HCT116 (cell line): ENCODE measurements around the gene NDUFS8. TPM values are rescaled to one million over a fixed set of nuclear protein-coding genes. Genes with fewer than 3 reads are reported as not detected.

Source experiments
- ATAC-seq: fragments of 200-7000 bp; cut with Tn5 transposase; 2 replicates; pipeline ENCODE4 v1.9.1; 2020; ENCODE audit warnings: mild to moderate bottlenecking, moderate library complexity
- BruUV-seq: library from RNA; stranded (reverse); fragments of 400-500 nt; replicated peaks from 2 replicates; lab custom pipeline; 2021; lab: Mats Ljungman, UMichigan
- CTCF ChIA-PET: fragments of 300-600 bp; sonication (Branson Sonifier 250); formaldehyde crosslinking; loops from one replicate; lab custom pipeline; 2021; ENCODE audit warnings: antibody characterized with exemption; lab: Charles Lee
- POLR2A ChIA-PET: fragments of 300-600, 350-600 bp; sonication (Branson Sonifier 250); formaldehyde crosslinking; loops from one replicate; lab custom pipeline; 2021; ENCODE audit warnings: antibody characterized with exemption; lab: Charles Lee
- RAD21 ChIA-PET, 2 experiments: fragments of 300-600 bp; sonication (Branson Sonifier 250); formaldehyde crosslinking; loops; one replicate each; lab custom pipeline; 2023; ENCODE audit warnings: low total read pairs in 2 of 2; ENCODE audit not compliant: uncharacterized antibody in 2 of 2, unreplicated experiment in 2 of 2, low non-redundant PET in 1 of 2; lab: Charles Lee
- DNase-seq: peaks from one replicate; pipeline ENCODE4 v3.0.0-alpha.2; 2010; ENCODE audit warnings: low read depth, low spot score
- H2AFZ ChIP-seq: fragments of 200-600 bp; shearing (Covaris generic), sonication (generic); 2 replicates; pipeline ENCODE4 v1.6.1; 2017; ENCODE audit warnings: low read depth, mixed run types, mixed read lengths, antibody characterized with exemption, low read length; ENCODE audit not compliant: poor library complexity, severe bottlenecking
- H3K27ac ChIP-seq: 2 replicates; pipeline ENCODE4 v1.5.1; 2012; ENCODE audit warnings: low read depth, low read length
- H3K27me3 ChIP-seq: fragments of 200-600 bp; sonication (generic); 2 replicates; pipeline ENCODE4 v1.6.1; 2016; ENCODE audit warnings: mixed run types, low read length, mixed read lengths; ENCODE audit not compliant: insufficient read depth
- H3K36me3 ChIP-seq, 2 experiments: fragments of 200-500 bp in 1 of 2; fragments of 200-600 bp in 1 of 2; sonication (Bioruptor generic) in 1 of 2; sonication (generic) in 1 of 2; 2 replicates each; pipeline versions ENCODE4 v1.5.1 to v1.6.1; 2014 to 2016; ENCODE audit warnings: low read length in 2 of 2, inconsistent platforms in 1 of 2, mixed read lengths in 1 of 2, mixed run types in 1 of 2; ENCODE audit not compliant: insufficient read depth in 2 of 2, control insufficient read depth in 1 of 2
- H3K4me1 ChIP-seq, 2 experiments: fragments of 200-600 bp in 1 of 2; sonication (generic) in 1 of 2; 2 replicates each; pipeline versions ENCODE4 v1.5.1 to v1.6.1; 2012 to 2017; ENCODE audit warnings: low read length in 2 of 2, inconsistent platforms in 1 of 2, mild to moderate bottlenecking in 1 of 2, mixed read lengths in 1 of 2, mixed run types in 1 of 2, moderate library complexity in 1 of 2; ENCODE audit not compliant: insufficient read depth in 2 of 2, control insufficient read depth in 1 of 2
- H3K4me2 ChIP-seq: fragments of 200-600 bp; sonication (generic); 2 replicates; pipeline ENCODE4 v1.6.1; 2017; ENCODE audit warnings: mixed run types, low read length, mixed read lengths
- H3K4me3 ChIP-seq, 2 experiments: fragments of 200-600 bp in 1 of 2; sonication (generic) in 1 of 2; replicated peaks in 1 of 2; 2 replicates each; pipeline ENCODE4 v1.5.1; 2011 to 2016; ENCODE audit warnings: low read length in 2 of 2, control low read depth in 1 of 2, low read depth in 1 of 2, mild to moderate bottlenecking in 1 of 2, mixed read lengths in 1 of 2, mixed run types in 1 of 2
- H3K79me2 ChIP-seq: fragments of 200-600 bp; sonication (generic); 2 replicates; pipeline ENCODE4 v1.6.1; 2017; ENCODE audit warnings: mild to moderate bottlenecking, mixed run types, low read length, moderate library complexity, mixed read lengths; ENCODE audit not compliant: insufficient read depth
- H3K9ac ChIP-seq: fragments of 200-600 bp; sonication (generic); 2 replicates; pipeline ENCODE4 v1.6.1; 2016; ENCODE audit warnings: low read length, mixed read lengths
- H3K9me2 ChIP-seq: fragments of 200-600 bp; sonication (generic), shearing (Covaris generic); 2 replicates; pipeline ENCODE4 v1.6.1; 2017; ENCODE audit warnings: mixed run types, mild to moderate bottlenecking, moderate library complexity; ENCODE audit not compliant: insufficient read depth
- H3K9me3 ChIP-seq, 2 experiments: fragments of 200-500 bp in 1 of 2; fragments of 200-600 bp in 1 of 2; sonication (Bioruptor generic) in 1 of 2; sonication (generic) in 1 of 2; 2 replicates each; pipeline ENCODE4 v1.6.1; 2014 to 2017; ENCODE audit warnings: low read length in 2 of 2, mixed read lengths in 2 of 2, inconsistent platforms in 1 of 2, low read depth in 1 of 2, mild to moderate bottlenecking in 1 of 2, mixed run types in 1 of 2, moderate library complexity in 1 of 2; ENCODE audit not compliant: control insufficient read depth in 1 of 2, insufficient read depth in 1 of 2
- H4K20me1 ChIP-seq: fragments of 200-600 bp; sonication (generic), shearing (Covaris generic); 2 replicates; pipeline ENCODE4 v1.6.1; 2017; ENCODE audit warnings: mixed run types, mild to moderate bottlenecking, moderate library complexity; ENCODE audit not compliant: insufficient read depth
- CBX3 ChIP-seq: IDR thresholded peaks from 2 replicates; pipeline ENCODE4 v1.6.1; 2012; ENCODE audit warnings: low read depth
- EGR1 ChIP-seq: IDR thresholded peaks from 2 replicates; pipeline ENCODE4 v1.6.1; 2012; ENCODE audit warnings: low read depth
- ELF1 ChIP-seq: IDR thresholded peaks from 2 replicates; pipeline ENCODE4 v1.6.1; 2012; ENCODE audit warnings: low read depth, borderline replicate concordance
- EZH2 ChIP-seq: fragments of 200-600 bp; sonication (generic); IDR thresholded peaks from 2 replicates; pipeline ENCODE4 v1.6.1; 2017; ENCODE audit warnings: antibody characterized with exemption, mixed run types
- EZH2phosphoT487 ChIP-seq: fragments of 200-600 bp; IDR thresholded peaks from 2 replicates; pipeline ENCODE4 v1.6.1; 2018; ENCODE audit warnings: antibody characterized with exemption, borderline replicate concordance
- FOSL1 ChIP-seq: IDR thresholded peaks from 2 replicates; pipeline ENCODE4 v1.6.1; 2012; ENCODE audit warnings: low read depth
- MAX ChIP-seq: IDR thresholded peaks from 2 replicates; pipeline ENCODE4 v1.6.1; 2012
- POLR2AphosphoS5 ChIP-seq: IDR thresholded peaks from 2 replicates; pipeline ENCODE4 v1.6.1; 2011; ENCODE audit warnings: mild to moderate bottlenecking, low read depth, low read length, moderate library complexity
- SRF ChIP-seq: IDR thresholded peaks from 2 replicates; pipeline ENCODE4 v1.6.1; 2012; ENCODE audit warnings: low read depth
- TCF7L2 ChIP-seq: IDR thresholded peaks from 2 replicates; pipeline ENCODE4 v1.7.0; 2011; ENCODE audit warnings: borderline replicate concordance, inconsistent platforms; ENCODE audit not compliant: insufficient read depth, insufficient read length; ENCODE audit errors: extremely low read depth
- ZFX ChIP-seq: fragments of 450-650 bp; IDR thresholded peaks from 2 replicates; pipeline ENCODE4 v1.6.1; 2017
- ZNF274 ChIP-seq: fragments of 200-500 bp; sonication (Bioruptor generic); IDR thresholded peaks from 2 replicates; pipeline ENCODE4 v1.6.1; 2014; ENCODE audit warnings: mild to moderate bottlenecking, low read depth, low read length, inconsistent platforms
- intact Hi-C: fragments of 100-400 bp; cut with micrococcal nuclease; formaldehyde crosslinking; loops from 2 replicates; pipeline ENCODE4 v1.10.0; 2022
- total RNA-seq: library from RNA; stranded (reverse); gene quantifications from one replicate; pipeline ENCODE4 v1.2.1, GENCODE V29; 2021; ENCODE audit not compliant: unreplicated experiment
- TF ChIP-seq, protein P1 (sequence below), 3 experiments: fragments of 200-600 bp in 1 of 3; sonication (generic) in 1 of 3; IDR thresholded peaks in 2 of 3; conservative IDR thresholded peaks in 1 of 3; 2 replicates each; pipeline ENCODE4 v1.5.1; 2012 to 2017; ENCODE audit warnings: low read depth in 2 of 3, low read length in 2 of 3, antibody characterized with exemption in 1 of 3, borderline replicate concordance in 1 of 3, control low read depth in 1 of 3, mild to moderate bottlenecking in 1 of 3, mixed read lengths in 1 of 3, mixed run types in 1 of 3, moderate library complexity in 1 of 3; ENCODE audit not compliant: insufficient read depth in 1 of 3
- TF ChIP-seq, protein P2 (sequence below): IDR thresholded peaks from 2 replicates; pipeline ENCODE4 v1.6.1; 2011; ENCODE audit warnings: mild to moderate bottlenecking, low read length, moderate library complexity; ENCODE audit not compliant: insufficient replicate concordance; ENCODE audit errors: extremely low read depth
- TF ChIP-seq, protein P3 (sequence below): IDR thresholded peaks from 2 replicates; pipeline ENCODE4 v1.6.1; 2012; ENCODE audit warnings: low read depth
- TF ChIP-seq, protein P4 (sequence below): IDR thresholded peaks from 2 replicates; pipeline ENCODE4 v1.6.1; 2012

The NDUFS8 gene
- total RNA-seq, 1 experiment from 2014 or later, result 189 TPM

- no TSS peak for BruUV-seq
- Histone ChIP-seq H3K27ac (no peak overlapping the region), H2AFZ (no peak overlapping the region), H3K9me3 (no peaks in the 10 kb centered on the region), H3K27me3 (no peaks in the 10 kb centered on the region), H4K20me1 (no peaks in the 10 kb centered on the region), H3K4me3 (no peak overlapping the region), H3K4me2 (no peak overlapping the region), H3K36me3 (no peaks in the 10 kb centered on the region; a peak in 1 of 4 replicates), H3K79me2 (no peaks in the 10 kb centered on the region), H3K9ac (no peak overlapping the region), H3K9me2 (no peaks in the 10 kb centered on the region), H3K4me1 (no peaks in the 10 kb centered on the region)
- ChIA-PET RAD21 (no interaction called here), POLR2A (no interaction called here), CTCF (no interaction called here)
- no peak for TF ChIP-seq MAX
- no peak for TF ChIP-seq FOSL1
- TF ChIP-seq, protein P1, sequence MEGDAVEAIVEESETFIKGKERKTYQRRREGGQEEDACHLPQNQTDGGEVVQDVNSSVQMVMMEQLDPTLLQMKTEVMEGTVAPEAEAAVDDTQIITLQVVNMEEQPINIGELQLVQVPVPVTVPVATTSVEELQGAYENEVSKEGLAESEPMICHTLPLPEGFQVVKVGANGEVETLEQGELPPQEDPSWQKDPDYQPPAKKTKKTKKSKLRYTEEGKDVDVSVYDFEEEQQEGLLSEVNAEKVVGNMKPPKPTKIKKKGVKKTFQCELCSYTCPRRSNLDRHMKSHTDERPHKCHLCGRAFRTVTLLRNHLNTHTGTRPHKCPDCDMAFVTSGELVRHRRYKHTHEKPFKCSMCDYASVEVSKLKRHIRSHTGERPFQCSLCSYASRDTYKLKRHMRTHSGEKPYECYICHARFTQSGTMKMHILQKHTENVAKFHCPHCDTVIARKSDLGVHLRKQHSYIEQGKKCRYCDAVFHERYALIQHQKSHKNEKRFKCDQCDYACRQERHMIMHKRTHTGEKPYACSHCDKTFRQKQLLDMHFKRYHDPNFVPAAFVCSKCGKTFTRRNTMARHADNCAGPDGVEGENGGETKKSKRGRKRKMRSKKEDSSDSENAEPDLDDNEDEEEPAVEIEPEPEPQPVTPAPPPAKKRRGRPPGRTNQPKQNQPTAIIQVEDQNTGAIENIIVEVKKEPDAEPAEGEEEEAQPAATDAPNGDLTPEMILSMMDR (IDR thresholded peaks at IDR 0.05 in 2 of 3, conservative IDR thresholded peaks at IDR 0.05 in 1 of 3; ENCODE audit: borderline replicate concordance in 1 of 3, insufficient read depth in 1 of 3, low read depth in 2 of 3, low read length in 2 of 3), result no peak
- no peak for TF ChIP-seq SRF
- no peak for TF ChIP-seq ZFX
- TF ChIP-seq TCF7L2, result no peak
- TF ChIP-seq, protein P2, sequence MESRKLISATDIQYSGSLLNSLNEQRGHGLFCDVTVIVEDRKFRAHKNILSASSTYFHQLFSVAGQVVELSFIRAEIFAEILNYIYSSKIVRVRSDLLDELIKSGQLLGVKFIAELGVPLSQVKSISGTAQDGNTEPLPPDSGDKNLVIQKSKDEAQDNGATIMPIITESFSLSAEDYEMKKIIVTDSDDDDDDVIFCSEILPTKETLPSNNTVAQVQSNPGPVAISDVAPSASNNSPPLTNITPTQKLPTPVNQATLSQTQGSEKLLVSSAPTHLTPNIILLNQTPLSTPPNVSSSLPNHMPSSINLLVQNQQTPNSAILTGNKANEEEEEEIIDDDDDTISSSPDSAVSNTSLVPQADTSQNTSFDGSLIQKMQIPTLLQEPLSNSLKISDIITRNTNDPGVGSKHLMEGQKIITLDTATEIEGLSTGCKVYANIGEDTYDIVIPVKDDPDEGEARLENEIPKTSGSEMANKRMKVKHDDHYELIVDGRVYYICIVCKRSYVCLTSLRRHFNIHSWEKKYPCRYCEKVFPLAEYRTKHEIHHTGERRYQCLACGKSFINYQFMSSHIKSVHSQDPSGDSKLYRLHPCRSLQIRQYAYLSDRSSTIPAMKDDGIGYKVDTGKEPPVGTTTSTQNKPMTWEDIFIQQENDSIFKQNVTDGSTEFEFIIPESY, result no peak
- TF ChIP-seq ELF1, result no peak
- TF ChIP-seq, protein P3, sequence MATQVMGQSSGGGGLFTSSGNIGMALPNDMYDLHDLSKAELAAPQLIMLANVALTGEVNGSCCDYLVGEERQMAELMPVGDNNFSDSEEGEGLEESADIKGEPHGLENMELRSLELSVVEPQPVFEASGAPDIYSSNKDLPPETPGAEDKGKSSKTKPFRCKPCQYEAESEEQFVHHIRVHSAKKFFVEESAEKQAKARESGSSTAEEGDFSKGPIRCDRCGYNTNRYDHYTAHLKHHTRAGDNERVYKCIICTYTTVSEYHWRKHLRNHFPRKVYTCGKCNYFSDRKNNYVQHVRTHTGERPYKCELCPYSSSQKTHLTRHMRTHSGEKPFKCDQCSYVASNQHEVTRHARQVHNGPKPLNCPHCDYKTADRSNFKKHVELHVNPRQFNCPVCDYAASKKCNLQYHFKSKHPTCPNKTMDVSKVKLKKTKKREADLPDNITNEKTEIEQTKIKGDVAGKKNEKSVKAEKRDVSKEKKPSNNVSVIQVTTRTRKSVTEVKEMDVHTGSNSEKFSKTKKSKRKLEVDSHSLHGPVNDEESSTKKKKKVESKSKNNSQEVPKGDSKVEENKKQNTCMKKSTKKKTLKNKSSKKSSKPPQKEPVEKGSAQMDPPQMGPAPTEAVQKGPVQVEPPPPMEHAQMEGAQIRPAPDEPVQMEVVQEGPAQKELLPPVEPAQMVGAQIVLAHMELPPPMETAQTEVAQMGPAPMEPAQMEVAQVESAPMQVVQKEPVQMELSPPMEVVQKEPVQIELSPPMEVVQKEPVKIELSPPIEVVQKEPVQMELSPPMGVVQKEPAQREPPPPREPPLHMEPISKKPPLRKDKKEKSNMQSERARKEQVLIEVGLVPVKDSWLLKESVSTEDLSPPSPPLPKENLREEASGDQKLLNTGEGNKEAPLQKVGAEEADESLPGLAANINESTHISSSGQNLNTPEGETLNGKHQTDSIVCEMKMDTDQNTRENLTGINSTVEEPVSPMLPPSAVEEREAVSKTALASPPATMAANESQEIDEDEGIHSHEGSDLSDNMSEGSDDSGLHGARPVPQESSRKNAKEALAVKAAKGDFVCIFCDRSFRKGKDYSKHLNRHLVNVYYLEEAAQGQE, result no peak
- no peak for TF ChIP-seq POLR2AphosphoS5
- TF ChIP-seq EZH2phosphoT487, result no peak
- TF ChIP-seq CBX3, result no peak
- no peak for TF ChIP-seq EZH2
- TF ChIP-seq, protein P4, sequence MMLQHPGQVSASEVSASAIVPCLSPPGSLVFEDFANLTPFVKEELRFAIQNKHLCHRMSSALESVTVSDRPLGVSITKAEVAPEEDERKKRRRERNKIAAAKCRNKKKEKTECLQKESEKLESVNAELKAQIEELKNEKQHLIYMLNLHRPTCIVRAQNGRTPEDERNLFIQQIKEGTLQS, result no peak
- no peak for TF ChIP-seq ZNF274
- no peak for TF ChIP-seq EGR1
- DNase-seq (no peak), ATAC-seq (no peak)
- intact Hi-C loops, result no loop called here
These were observed 21.0 kb downstream of the NDUFS8 start for GRCh38 chr11:68051191-68052136.
